Measurements from ENCODE around the gene DAP.

DNA sequence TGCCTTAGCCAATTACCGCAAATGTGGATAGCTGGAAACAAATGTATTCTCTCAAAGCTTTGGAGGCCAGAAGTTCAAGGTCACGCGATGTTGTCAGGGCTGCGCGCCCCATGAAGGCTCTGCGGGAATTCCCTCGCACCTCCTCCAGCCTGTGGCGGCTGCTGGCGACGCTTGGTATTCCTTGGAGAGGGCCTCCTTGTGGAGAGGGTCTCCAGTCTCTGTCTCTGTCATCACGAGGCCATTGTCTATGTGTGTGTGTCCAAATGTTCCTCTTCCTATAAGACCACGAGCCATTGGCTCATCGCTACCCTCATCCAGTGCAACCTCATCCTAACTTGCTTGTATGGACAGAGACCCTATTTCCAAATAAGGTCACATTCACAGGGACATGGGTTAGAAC lies 99.6 kb downstream of the DAP start:
- TF ChIP-seq EZH2 (IDR thresholded peaks at IDR 0.05; ENCODE audit: insufficient read depth, poor library complexity, severe bottlenecking) (no peak), EZH2phosphoT487 (IDR thresholded peaks at IDR 0.05; ENCODE audit: insufficient read depth, low read depth) (no peak)

Data from GM23248 (cell line).